Measurements from ENCODE around the gene COBL.

Gene COBL

DNA sequence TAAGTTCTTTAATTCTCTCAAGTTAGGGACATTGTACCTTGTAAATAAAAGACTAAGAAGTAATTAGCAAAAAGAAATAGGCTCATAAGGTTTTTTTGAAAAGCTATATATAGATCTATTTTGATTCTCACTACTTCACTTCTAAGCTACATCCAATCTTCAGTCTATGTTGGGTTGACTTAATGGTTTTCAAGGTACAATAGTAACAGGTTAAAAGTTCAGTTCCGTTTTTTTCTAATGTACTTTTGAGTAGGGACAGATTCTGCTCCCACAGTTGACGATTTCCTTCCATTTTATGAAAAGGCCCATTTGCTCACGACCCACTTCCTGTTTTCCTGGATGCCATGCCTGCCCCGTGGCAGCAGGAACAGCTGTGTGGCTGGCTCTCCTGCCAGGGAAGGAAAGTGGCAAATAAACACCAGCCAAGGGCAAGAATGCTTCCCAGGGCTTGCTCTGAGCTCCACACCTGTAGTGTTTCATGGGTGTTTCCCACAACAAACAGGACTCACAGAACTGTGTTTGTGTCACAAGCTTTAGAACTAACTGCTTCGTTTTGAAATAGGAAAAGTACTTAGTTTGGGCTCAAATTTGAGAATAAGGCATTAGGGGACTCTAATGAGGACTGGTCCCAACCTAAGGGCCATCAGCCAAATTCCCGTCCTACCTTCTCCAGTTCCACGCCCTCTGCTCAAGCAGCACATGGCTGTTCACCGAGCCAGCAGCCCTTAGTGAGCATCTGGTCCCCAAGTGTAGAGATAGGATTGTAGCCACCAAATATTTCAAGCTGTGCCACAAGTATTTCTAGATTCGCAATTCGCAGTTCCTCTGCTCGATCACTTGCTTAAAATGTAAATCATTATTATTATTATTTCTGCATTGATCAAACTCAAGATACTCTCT is 240.7 kb downstream of the COBL start:
- Histone ChIP-seq H3K27ac (no peak overlapping the region), H3K27me3 (no peaks in the 10 kb centered on the region), H3K36me3 (no peaks in the 10 kb centered on the region), H3K4me1 (no peaks in the 10 kb centered on the region), H3K4me3 (no peak overlapping the region), H3K9me3 (no peaks in the 10 kb centered on the region)
- TF ChIP-seq, protein P1, sequence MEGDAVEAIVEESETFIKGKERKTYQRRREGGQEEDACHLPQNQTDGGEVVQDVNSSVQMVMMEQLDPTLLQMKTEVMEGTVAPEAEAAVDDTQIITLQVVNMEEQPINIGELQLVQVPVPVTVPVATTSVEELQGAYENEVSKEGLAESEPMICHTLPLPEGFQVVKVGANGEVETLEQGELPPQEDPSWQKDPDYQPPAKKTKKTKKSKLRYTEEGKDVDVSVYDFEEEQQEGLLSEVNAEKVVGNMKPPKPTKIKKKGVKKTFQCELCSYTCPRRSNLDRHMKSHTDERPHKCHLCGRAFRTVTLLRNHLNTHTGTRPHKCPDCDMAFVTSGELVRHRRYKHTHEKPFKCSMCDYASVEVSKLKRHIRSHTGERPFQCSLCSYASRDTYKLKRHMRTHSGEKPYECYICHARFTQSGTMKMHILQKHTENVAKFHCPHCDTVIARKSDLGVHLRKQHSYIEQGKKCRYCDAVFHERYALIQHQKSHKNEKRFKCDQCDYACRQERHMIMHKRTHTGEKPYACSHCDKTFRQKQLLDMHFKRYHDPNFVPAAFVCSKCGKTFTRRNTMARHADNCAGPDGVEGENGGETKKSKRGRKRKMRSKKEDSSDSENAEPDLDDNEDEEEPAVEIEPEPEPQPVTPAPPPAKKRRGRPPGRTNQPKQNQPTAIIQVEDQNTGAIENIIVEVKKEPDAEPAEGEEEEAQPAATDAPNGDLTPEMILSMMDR (IDR thresholded peaks at IDR 0.05): no peak
- intact Hi-C loops (cut with DNase I; ENCODE audit: low total_unique reads): loop anchor here (10.0 kb wide), 2 partner anchors 291 to 391 kb away; partner anchors contain the start of gene GRB10
- DNase-seq: no peak

DNA sequence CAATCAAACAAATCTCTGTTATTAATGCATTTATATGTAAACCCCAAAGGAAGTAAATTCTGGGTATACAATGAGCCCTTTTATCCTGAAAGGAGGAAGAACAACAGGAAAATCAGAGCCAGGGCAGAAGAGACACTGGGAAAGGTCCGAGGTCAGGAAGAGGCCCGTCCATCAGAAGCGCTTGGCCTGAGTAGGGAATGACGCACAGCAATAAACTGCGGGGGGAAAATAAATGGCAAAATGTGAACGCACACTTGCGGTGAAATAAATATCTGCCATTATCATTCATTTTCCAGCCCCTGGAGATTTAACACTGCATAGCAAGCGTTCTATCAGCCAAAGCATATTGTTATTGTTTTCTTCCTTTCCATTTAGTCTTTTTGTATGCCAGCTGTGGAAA is 243.4 kb downstream of the COBL start:
- peaks cover 0 to 9% (median 0%) of the 10 kb centered on the region in 4 donors for H3K4me1 ChIP-seq
- DNase-seq: no peak
- H3K4me3 ChIP-seq: no peak overlapping the region
- H3K27ac ChIP-seq: no peak overlapping the region
- no peaks in the 10 kb centered on the region for H3K36me3 ChIP-seq
- intact Hi-C loops (cut with DNase I; ENCODE audit: low total_unique reads): loop anchor here (10.0 kb wide), 2 partner anchors 288 to 388 kb away; partner anchors contain the start of gene GRB10
- H3K27me3 ChIP-seq: no peaks in the 10 kb centered on the region
- no peaks in the 10 kb centered on the region for H3K9me3 ChIP-seq
- TF ChIP-seq, protein P1 (IDR thresholded peaks at IDR 0.05): no peak

GRCh38 chr7:51072281-51072680 is 244.3 kb downstream of the COBL start:
- H3K27me3 ChIP-seq: no peaks in the 10 kb centered on the region
- no peak for DNase-seq
- intact Hi-C loops (cut with DNase I; ENCODE audit: low total_unique reads): loop anchor here (10.0 kb wide), 2 partner anchors 287 to 387 kb away; partner anchors contain the start of gene GRB10
- no peak overlapping the region for H3K4me3 ChIP-seq
- no peaks in the 10 kb centered on the region for H3K36me3 ChIP-seq
- no peak overlapping the region for H3K27ac ChIP-seq
- no peaks in the 10 kb centered on the region for H3K9me3 ChIP-seq
- H3K4me1 ChIP-seq: peaks cover 0 to 12% (median 0%) of the 10 kb centered on the region in 4 donors
- TF ChIP-seq, protein P1 (IDR thresholded peaks at IDR 0.05): no peak

GRCh38 chr7:51071427-51071826 is 245.2 kb downstream of the COBL start:
- TF ChIP-seq, protein P1 (IDR thresholded peaks at IDR 0.05): no peak
- no peak overlapping the region for H3K27ac ChIP-seq
- intact Hi-C loops (cut with DNase I; ENCODE audit: low total_unique reads): loop anchor here (10.0 kb wide), 2 partner anchors 287 to 387 kb away; partner anchors contain the start of gene GRB10
- DNase-seq: no peak
- no peaks in the 10 kb centered on the region for H3K9me3 ChIP-seq
- no peak overlapping the region for H3K4me3 ChIP-seq
- H3K4me1 ChIP-seq: peaks cover 0 to 12% (median 0%) of the 10 kb centered on the region in 4 donors
- no peaks in the 10 kb centered on the region for H3K27me3 ChIP-seq
- H3K36me3 ChIP-seq: no peaks in the 10 kb centered on the region

- DNase-seq: no peak
- peaks cover 0 to 12% (median 0%) of the 10 kb centered on the region in 4 donors for H3K4me1 ChIP-seq
- TF ChIP-seq, protein P1 (IDR thresholded peaks at IDR 0.05): no peak
- H3K27ac ChIP-seq: no peak overlapping the region
- H3K36me3 ChIP-seq: no peaks in the 10 kb centered on the region
- no peaks in the 10 kb centered on the region for H3K27me3 ChIP-seq
- intact Hi-C loops (cut with DNase I; ENCODE audit: low total_unique reads): loop anchor here (10.0 kb wide), 2 partner anchors 285 to 385 kb away; partner anchors contain the start of gene GRB10
- no peaks in the 10 kb centered on the region for H3K9me3 ChIP-seq
- H3K4me3 ChIP-seq: no peak overlapping the region
Measured at GRCh38 chr7:51070151-51070550, 246.5 kb downstream of the COBL start.
